HEK293 (cell line): ENCODE data around the gene MAPKAP1.

Experiments used
- CTCF ChIA-PET: fragments of 350-600 bp; formaldehyde crosslinking; extraction: SDS; loops from one replicate; lab custom pipeline; 2021; ENCODE audit warnings: antibody characterized with exemption; lab: Yijun Ruan, JAX
- POLR2A ChIA-PET: fragments of 300-600 bp; formaldehyde crosslinking; extraction: SDS; loops from one replicate; lab custom pipeline; 2020; ENCODE audit warnings: antibody characterized with exemption, inconsistent platforms; lab: Yijun Ruan, JAX
- H3K27ac ChIP-seq: fragments of 200-500 bp; sonication (Bioruptor generic); 2 replicates; pipeline ENCODE4 v1.5.1; 2014; ENCODE audit warnings: low read depth, low read length, control low read depth, inconsistent platforms; ENCODE audit errors: extremely low read depth
- H3K36me3 ChIP-seq, 2 experiments: fragments of 200-500 bp in 1 of 2; sonication (Bioruptor generic) in 1 of 2; 1 replicate in 1 of 2; 2 replicates in 1 of 2; pipeline ENCODE4 v1.5.1; 2014 to 2017; ENCODE audit warnings: inconsistent platforms in 2 of 2, low read length in 2 of 2; ENCODE audit not compliant: control insufficient read depth in 2 of 2, insufficient read depth in 1 of 2
- H3K4me1 ChIP-seq: fragments of 200-500 bp; sonication (Bioruptor generic); 2 replicates; pipeline ENCODE4 v1.5.1; 2014; ENCODE audit warnings: mild to moderate bottlenecking, low read length, inconsistent platforms; ENCODE audit not compliant: control insufficient read depth, insufficient read depth
- H3K4me3 ChIP-seq: 2 replicates; pipeline ENCODE4 v1.5.1; 2011; ENCODE audit warnings: low read depth, mild to moderate bottlenecking, control low read depth, low read length, moderate library complexity
- H3K9me3 ChIP-seq: fragments of 200-500 bp; sonication (Bioruptor generic); 2 replicates; pipeline ENCODE4 v1.5.1; 2014; ENCODE audit warnings: low read depth, low read length, inconsistent platforms; ENCODE audit not compliant: control insufficient read depth, insufficient read depth
- FEZF1 ChIP-seq: fragments of 450-650 bp; formaldehyde crosslinking; IDR thresholded peaks from 2 replicates; pipeline ENCODE4 v1.5.1; 2016; ENCODE audit warnings: missing biosample characterization, missing genetic modification characterization
- MYNN ChIP-seq: fragments of 450-650 bp; formaldehyde crosslinking; IDR thresholded peaks from 2 replicates; pipeline ENCODE4 v1.5.1; 2016; ENCODE audit warnings: missing biosample characterization, missing genetic modification characterization, borderline replicate concordance
- ZBTB48 ChIP-seq: fragments of 450-650 bp; formaldehyde crosslinking; IDR thresholded peaks from 2 replicates; pipeline ENCODE4 v1.5.1; 2016; ENCODE audit warnings: missing biosample characterization, missing genetic modification characterization
- ZFP3 ChIP-seq: fragments of 450-650 bp; formaldehyde crosslinking; IDR thresholded peaks from 2 replicates; pipeline ENCODE4 v1.5.1; 2016; ENCODE audit warnings: low read depth, missing biosample characterization, missing genetic modification characterization
- ZNF10 ChIP-seq: fragments of 450-650 bp; formaldehyde crosslinking; IDR thresholded peaks from 2 replicates; pipeline ENCODE4 v1.5.1; 2017; ENCODE audit warnings: missing biosample characterization, missing genetic modification characterization
- ZNF132 ChIP-seq: fragments of 450-650 bp; formaldehyde crosslinking; IDR thresholded peaks from 2 replicates; pipeline ENCODE4 v1.5.1; 2017; ENCODE audit warnings: missing biosample characterization, missing genetic modification characterization, borderline replicate concordance
- ZNF157 ChIP-seq: fragments of 450-650 bp; formaldehyde crosslinking; IDR thresholded peaks from 2 replicates; pipeline ENCODE4 v1.5.1; 2016; ENCODE audit warnings: missing biosample characterization, missing genetic modification characterization
- ZNF169 ChIP-seq: fragments of 450-650 bp; formaldehyde crosslinking; IDR thresholded peaks from 2 replicates; pipeline ENCODE4 v1.5.1; 2016; ENCODE audit warnings: missing biosample characterization, missing genetic modification characterization
- ZNF239 ChIP-seq: fragments of 450-650 bp; formaldehyde crosslinking; IDR thresholded peaks from 2 replicates; pipeline ENCODE4 v1.5.1; 2016; ENCODE audit warnings: missing biosample characterization, missing genetic modification characterization
- ZNF302 ChIP-seq: fragments of 450-650 bp; formaldehyde crosslinking; IDR thresholded peaks from 2 replicates; pipeline ENCODE4 v1.5.1; 2016; ENCODE audit warnings: missing biosample characterization, missing genetic modification characterization, low read depth
- ZNF324 ChIP-seq: fragments of 450-650 bp; formaldehyde crosslinking; IDR thresholded peaks from 2 replicates; pipeline ENCODE4 v1.5.1; 2016; ENCODE audit warnings: missing biosample characterization, missing genetic modification characterization
- ZNF366 ChIP-seq: fragments of 450-650 bp; formaldehyde crosslinking; conservative IDR thresholded peaks from 2 replicates; pipeline ENCODE4 v1.5.1; 2016; ENCODE audit warnings: missing biosample characterization, missing genetic modification characterization
- ZNF585B ChIP-seq: fragments of 450-650 bp; formaldehyde crosslinking; IDR thresholded peaks from 2 replicates; pipeline ENCODE4 v1.5.1; 2016; ENCODE audit warnings: missing biosample characterization, missing genetic modification characterization
- ZNF837 ChIP-seq: fragments of 450-650 bp; formaldehyde crosslinking; IDR thresholded peaks from 2 replicates; pipeline ENCODE4 v1.5.1; 2016; ENCODE audit warnings: missing biosample characterization, missing genetic modification characterization
- TF ChIP-seq, protein P1 (sequence below): fragments of 450-650 bp; formaldehyde crosslinking; IDR thresholded peaks from 2 replicates; pipeline ENCODE4 v1.5.1; 2017; ENCODE audit warnings: missing biosample characterization, missing genetic modification characterization
- TF ChIP-seq, protein P2 (sequence below): fragments of 450-650 bp; formaldehyde crosslinking; IDR thresholded peaks from 2 replicates; pipeline ENCODE4 v1.5.1; 2016; ENCODE audit warnings: missing biosample characterization, missing genetic modification characterization, low read depth
- TF ChIP-seq, protein P3 (sequence below): fragments of 450-650 bp; formaldehyde crosslinking; IDR thresholded peaks from 2 replicates; pipeline ENCODE4 v1.5.1; 2017; ENCODE audit warnings: missing biosample characterization, mild to moderate bottlenecking, missing genetic modification characterization, moderate library complexity
- TF ChIP-seq, protein P4 (sequence below): fragments of 450-650 bp; formaldehyde crosslinking; IDR thresholded peaks from 2 replicates; pipeline ENCODE4 v1.5.1; 2016; ENCODE audit warnings: missing biosample characterization, missing genetic modification characterization
- TF ChIP-seq, protein P5 (sequence below): fragments of 450-650 bp; formaldehyde crosslinking; IDR thresholded peaks from 2 replicates; pipeline ENCODE4 v1.5.1; 2016; ENCODE audit warnings: missing biosample characterization, missing genetic modification characterization
- TF ChIP-seq, protein P6 (sequence below): IDR thresholded peaks from 2 replicates; pipeline ENCODE4 v1.6.1; 2011; ENCODE audit warnings: mild to moderate bottlenecking, low read depth, low read length, borderline replicate concordance

The MAPKAP1 gene

DNA sequence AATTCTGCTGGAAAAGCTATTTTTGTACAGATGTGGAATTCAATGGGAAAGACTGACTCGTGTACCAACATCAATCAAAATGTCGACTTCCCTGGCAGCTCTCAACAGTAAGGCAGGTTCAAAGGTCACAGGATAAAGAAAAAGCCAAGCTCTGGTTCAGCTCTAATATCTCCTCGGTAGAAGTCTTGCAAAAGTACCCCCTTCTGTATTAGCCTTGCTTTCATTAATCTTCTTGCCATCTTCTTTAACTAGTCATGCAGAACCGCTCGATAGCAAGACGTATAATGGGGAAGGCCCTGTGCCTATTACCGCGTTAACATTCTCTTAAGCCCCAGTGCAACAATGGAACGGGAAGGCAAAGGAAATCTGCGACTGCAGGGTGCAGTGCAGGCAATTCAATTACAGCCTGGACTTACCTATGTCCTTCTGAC is 244.1 kb downstream of the MAPKAP1 start:
- H3K9me3 ChIP-seq = no peaks in the 10 kb centered on the region
- peaks cover 0 to 8% of the 10 kb centered on the region in 2 experiments; a peak in 1 of 3 replicates for H3K36me3 ChIP-seq
- no peak overlapping the region for H3K27ac ChIP-seq
- H3K4me1 ChIP-seq = 0 out of 2 replicates have a peak, but pooled peaks cover 3% of the 10 kb centered on the region
- ChIA-PET CTCF (interaction anchor here (0.5 to 0.6 kb wide), 4 partner anchors 75 to 1296 kb away, joined by 3 to 6 read pairs (median 4); no protein-coding TSS in a partner anchor), POLR2A (no interaction called here)
- TF ChIP-seq, protein P1, sequence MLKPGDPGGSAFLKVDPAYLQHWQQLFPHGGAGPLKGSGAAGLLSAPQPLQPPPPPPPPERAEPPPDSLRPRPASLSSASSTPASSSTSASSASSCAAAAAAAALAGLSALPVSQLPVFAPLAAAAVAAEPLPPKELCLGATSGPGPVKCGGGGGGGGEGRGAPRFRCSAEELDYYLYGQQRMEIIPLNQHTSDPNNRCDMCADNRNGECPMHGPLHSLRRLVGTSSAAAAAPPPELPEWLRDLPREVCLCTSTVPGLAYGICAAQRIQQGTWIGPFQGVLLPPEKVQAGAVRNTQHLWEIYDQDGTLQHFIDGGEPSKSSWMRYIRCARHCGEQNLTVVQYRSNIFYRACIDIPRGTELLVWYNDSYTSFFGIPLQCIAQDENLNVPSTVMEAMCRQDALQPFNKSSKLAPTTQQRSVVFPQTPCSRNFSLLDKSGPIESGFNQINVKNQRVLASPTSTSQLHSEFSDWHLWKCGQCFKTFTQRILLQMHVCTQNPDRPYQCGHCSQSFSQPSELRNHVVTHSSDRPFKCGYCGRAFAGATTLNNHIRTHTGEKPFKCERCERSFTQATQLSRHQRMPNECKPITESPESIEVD (tag by site-specific recombination) = no peak
- TF ChIP-seq FEZF1 (tag by site-specific recombination) = no peak
- TF ChIP-seq, protein P2, sequence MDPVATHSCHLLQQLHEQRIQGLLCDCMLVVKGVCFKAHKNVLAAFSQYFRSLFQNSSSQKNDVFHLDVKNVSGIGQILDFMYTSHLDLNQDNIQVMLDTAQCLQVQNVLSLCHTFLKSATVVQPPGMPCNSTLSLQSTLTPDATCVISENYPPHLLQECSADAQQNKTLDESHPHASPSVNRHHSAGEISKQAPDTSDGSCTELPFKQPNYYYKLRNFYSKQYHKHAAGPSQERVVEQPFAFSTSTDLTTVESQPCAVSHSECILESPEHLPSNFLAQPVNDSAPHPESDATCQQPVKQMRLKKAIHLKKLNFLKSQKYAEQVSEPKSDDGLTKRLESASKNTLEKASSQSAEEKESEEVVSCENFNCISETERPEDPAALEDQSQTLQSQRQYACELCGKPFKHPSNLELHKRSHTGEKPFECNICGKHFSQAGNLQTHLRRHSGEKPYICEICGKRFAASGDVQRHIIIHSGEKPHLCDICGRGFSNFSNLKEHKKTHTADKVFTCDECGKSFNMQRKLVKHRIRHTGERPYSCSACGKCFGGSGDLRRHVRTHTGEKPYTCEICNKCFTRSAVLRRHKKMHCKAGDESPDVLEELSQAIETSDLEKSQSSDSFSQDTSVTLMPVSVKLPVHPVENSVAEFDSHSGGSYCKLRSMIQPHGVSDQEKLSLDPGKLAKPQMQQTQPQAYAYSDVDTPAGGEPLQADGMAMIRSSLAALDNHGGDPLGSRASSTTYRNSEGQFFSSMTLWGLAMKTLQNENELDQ (tag by site-specific recombination) = no peak
- TF ChIP-seq ZNF585B = no peak
- TF ChIP-seq, protein P3, sequence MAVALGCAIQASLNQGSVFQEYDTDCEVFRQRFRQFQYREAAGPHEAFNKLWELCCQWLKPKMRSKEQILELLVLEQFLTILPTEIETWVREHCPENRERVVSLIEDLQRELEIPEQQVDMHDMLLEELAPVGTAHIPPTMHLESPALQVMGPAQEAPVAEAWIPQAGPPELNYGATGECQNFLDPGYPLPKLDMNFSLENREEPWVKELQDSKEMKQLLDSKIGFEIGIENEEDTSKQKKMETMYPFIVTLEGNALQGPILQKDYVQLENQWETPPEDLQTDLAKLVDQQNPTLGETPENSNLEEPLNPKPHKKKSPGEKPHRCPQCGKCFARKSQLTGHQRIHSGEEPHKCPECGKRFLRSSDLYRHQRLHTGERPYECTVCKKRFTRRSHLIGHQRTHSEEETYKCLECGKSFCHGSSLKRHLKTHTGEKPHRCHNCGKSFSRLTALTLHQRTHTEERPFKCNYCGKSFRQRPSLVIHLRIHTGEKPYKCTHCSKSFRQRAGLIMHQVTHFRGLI (tag by site-specific recombination) = no peak
- TF ChIP-seq ZNF366 (tag by site-specific recombination) = no peak
- TF ChIP-seq, protein P4, sequence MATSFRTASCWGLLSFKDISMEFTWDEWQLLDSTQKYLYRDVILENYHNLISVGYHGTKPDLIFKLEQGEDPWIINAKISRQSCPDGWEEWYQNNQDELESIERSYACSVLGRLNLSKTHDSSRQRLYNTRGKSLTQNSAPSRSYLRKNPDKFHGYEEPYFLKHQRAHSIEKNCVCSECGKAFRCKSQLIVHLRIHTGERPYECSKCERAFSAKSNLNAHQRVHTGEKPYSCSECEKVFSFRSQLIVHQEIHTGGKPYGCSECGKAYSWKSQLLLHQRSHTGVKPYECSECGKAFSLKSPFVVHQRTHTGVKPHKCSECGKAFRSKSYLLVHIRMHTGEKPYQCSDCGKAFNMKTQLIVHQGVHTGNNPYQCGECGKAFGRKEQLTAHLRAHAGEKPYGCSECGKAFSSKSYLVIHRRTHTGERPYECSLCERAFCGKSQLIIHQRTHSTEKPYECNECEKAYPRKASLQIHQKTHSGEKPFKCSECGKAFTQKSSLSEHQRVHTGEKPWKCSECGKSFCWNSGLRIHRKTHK (tag by site-specific recombination) = no peak
- TF ChIP-seq ZNF157 (tag by site-specific recombination) = no peak
- TF ChIP-seq, protein P5, sequence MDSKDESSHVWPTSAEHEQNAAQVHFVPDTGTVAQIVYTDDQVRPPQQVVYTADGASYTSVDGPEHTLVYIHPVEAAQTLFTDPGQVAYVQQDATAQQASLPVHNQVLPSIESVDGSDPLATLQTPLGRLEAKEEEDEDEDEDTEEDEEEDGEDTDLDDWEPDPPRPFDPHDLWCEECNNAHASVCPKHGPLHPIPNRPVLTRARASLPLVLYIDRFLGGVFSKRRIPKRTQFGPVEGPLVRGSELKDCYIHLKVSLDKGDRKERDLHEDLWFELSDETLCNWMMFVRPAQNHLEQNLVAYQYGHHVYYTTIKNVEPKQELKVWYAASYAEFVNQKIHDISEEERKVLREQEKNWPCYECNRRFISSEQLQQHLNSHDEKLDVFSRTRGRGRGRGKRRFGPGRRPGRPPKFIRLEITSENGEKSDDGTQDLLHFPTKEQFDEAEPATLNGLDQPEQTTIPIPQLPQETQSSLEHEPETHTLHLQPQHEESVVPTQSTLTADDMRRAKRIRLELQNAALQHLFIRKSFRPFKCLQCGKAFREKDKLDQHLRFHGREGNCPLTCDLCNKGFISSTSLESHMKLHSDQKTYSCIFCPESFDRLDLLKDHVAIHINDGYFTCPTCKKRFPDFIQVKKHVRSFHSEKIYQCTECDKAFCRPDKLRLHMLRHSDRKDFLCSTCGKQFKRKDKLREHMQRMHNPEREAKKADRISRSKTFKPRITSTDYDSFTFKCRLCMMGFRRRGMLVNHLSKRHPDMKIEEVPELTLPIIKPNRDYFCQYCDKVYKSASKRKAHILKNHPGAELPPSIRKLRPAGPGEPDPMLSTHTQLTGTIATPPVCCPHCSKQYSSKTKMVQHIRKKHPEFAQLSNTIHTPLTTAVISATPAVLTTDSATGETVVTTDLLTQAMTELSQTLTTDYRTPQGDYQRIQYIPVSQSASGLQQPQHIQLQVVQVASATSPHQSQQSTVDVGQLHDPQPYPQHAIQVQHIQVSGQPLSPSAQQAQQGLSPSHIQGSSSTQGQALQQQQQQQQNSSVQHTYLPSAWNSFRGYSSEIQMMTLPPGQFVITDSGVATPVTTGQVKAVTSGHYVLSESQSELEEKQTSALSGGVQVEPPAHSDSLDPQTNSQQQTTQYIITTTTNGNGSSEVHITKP (tag by site-specific recombination) = no peak
- no peak for TF ChIP-seq ZNF10
- TF ChIP-seq MYNN = no peak
- no peak for TF ChIP-seq ZNF132
- TF ChIP-seq ZNF239 (tag by site-specific recombination) = no peak
- TF ChIP-seq ZNF837 (tag by site-specific recombination) = no peak
- TF ChIP-seq ZBTB48 = no peak
- no peak for TF ChIP-seq ZNF302
- TF ChIP-seq, protein P6, sequence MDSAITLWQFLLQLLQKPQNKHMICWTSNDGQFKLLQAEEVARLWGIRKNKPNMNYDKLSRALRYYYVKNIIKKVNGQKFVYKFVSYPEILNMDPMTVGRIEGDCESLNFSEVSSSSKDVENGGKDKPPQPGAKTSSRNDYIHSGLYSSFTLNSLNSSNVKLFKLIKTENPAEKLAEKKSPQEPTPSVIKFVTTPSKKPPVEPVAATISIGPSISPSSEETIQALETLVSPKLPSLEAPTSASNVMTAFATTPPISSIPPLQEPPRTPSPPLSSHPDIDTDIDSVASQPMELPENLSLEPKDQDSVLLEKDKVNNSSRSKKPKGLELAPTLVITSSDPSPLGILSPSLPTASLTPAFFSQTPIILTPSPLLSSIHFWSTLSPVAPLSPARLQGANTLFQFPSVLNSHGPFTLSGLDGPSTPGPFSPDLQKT = no peak
- no peak for TF ChIP-seq ZNF324 (tag by site-specific recombination)
- TF ChIP-seq ZFP3 (tag by site-specific recombination) = no peak
- no peak for TF ChIP-seq ZNF169 (tag by site-specific recombination)
- H3K4me3 ChIP-seq = no peak overlapping the region
